NCI-H446 treated with DMSO at 0.1 percent for 48 hours (cell line): Measurements from ENCODE around the gene RFC5.
"Not testable (repeated sequence)": the region's sequence is repeated elsewhere in the genome, so short reads cannot be mapped to it uniquely, and the experiment has no call there.

ENCODE experiments used
- DNase-seq: peaks from one replicate; lab custom pipeline; 2025; lab: John Stamatoyannopoulos, UW

RFC5 gene

GRCh38 chr12:118015306-118015705 lies 1.2 kb upstream of the RFC5 start:
- no peak for DNase-seq

- no peak for DNase-seq
Observed at GRCh38 chr12:118015944-118016343, 559 bp upstream of the RFC5 start.

GRCh38 chr12:118017926-118018325 lies 1.4 kb downstream of the RFC5 start:
- DNase-seq: no peak

DNA sequence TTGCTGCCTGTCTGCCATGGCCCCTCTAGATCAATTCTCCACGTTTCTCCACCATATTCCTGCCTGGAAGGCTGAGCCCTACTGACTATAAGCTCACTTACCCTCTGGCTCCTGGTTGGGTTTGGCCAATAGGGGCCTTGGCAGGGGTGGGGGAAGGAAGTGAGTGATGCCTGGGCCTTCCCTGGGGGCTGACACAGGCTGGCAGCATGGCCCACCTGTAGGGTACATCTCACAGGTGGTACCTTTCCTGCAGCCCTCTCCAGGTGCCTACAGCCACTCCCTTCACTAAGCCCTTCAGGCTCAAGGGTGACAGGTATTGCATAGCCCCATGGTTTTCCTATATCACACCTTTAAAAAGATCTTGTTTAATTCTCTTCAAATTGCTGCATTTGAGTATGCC lies 3.5 kb downstream of the RFC5 start:
- DNase-seq: no peak

DNA sequence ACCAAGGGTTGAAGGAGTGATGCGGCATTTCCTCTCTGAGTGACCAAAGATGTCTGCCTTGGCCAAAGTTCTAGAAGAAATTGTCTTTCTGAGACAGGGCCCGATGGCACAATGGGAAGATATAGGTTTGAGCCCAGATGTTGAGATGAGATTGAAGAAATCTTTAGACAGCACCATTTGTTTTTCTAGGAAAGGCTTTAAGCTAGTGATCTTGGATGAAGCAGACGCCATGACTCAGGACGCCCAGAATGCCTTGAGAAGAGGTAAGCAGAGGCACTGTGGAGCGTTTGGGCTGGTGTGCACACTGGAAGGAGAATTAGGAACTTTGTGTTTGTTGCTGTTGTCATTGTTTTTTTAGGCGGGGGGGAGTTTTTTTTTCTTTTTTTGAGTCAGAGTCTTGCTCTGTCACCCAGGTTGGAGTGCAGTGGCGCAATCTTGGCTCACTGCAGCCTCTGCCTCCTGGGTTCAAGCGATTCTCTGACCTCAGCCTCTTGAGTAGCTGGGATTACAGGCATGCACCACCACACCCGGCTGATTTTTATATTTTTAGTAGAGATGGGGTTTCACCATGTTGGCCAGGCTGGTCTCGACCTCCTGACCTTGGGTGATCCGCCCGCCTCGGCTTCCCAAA lies 5.7 kb downstream of the RFC5 start:
- not testable (repeated sequence) for DNase-seq

DNA sequence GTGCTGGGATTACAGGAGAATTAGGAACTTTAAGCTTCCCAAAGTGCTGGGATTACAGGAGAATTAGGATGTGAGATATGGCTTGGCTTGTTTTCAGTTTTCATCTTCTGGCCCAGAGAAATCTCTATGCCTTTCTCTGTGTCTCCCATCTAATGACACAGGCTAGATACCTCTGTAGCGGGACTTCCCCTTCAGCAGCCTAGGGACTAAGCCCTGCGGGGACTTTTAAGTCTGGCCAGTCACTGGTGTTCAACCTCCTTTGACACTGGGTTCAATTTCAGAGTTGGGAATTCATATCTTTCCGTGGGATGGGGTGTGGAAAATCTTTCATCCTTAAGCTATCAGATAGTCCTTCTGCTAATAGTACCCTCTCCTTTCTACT lies 6.2 kb downstream of the RFC5 start:
- DNase-seq: no peak

DNA sequence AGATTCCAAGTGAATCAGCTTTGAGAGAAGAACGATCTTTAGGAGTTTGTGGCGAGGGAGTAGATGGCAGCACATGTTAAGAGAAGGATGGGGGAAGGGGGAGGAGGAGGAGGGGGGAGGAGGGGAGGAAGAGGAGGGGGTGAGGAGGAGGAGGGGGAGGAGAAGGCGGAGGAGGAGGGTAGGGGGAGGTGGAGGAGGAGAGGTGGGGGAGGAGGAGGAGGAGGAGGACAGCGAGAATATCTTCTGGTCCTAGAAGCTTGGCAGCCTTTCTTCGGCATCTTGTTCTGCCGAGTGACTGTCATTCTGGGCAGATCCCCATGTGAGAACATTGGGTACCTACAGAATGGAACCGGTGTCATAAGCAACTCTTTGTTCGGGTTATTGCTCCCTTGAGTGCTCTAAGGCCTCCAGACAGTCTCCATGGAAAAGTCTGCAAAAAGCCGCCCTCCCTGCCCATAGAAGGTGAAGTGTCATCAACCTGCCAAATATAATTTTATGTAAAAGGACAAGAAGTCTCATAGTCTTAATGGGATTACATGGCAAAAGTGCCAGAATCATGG lies 6.9 kb downstream of the RFC5 start:
- DNase-seq: no peak

- DNase-seq: no peak
Observed at GRCh38 chr12:118025168-118025567, 8.7 kb downstream of the RFC5 start.

- no peak for DNase-seq
Observed at GRCh38 chr12:118029166-118029565, 12.7 kb downstream of the RFC5 start.

DNA sequence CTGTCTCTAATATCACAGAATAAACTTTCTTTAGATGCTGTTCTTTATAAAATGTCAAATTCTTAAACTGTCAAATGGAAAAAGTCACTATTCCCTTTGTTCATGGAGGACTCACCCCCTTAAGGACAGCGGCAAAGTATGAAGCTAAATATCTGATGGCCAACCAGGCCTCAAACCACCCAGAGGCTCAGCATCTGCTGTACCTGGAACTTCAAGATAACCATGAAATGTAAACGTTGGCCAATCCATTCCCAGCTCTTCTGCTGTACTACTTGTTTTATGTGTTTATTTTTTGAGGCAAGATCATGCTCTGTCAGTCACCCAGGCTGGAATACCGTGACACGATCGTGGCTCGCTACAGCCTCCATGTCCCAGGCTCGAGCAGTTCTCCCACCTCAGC lies 15.7 kb downstream of the RFC5 start:
- DNase-seq: no peak

DNA sequence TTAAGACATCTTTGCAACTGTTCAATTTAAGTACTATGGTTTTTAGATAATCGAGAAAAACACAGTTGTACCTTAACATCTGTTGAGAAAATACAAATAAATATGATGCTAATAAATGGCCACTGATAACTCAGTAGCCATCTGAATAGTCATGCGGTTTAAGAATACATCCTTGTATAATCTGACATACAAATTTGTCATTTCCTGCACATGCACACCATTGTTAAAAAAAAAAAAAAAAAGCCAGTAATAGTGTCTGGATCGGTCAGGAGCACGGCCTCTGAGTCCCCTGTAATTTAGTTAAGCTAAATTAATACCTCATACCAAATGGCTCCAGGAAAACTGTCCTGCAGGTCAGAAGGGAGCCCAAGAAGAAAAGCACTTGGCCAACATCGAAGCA lies 16.8 kb downstream of the RFC5 start:
- no peak for DNase-seq

- DNase-seq: no peak
Observed at GRCh38 chr12:118033902-118034301, 17.4 kb downstream of the RFC5 start.

GRCh38 chr12:118034429-118035189 lies 18.1 kb downstream of the RFC5 start:
- no peak for DNase-seq

GRCh38 chr12:118035190-118036041 lies 18.9 kb downstream of the RFC5 start:
- DNase-seq: no peak

DNA sequence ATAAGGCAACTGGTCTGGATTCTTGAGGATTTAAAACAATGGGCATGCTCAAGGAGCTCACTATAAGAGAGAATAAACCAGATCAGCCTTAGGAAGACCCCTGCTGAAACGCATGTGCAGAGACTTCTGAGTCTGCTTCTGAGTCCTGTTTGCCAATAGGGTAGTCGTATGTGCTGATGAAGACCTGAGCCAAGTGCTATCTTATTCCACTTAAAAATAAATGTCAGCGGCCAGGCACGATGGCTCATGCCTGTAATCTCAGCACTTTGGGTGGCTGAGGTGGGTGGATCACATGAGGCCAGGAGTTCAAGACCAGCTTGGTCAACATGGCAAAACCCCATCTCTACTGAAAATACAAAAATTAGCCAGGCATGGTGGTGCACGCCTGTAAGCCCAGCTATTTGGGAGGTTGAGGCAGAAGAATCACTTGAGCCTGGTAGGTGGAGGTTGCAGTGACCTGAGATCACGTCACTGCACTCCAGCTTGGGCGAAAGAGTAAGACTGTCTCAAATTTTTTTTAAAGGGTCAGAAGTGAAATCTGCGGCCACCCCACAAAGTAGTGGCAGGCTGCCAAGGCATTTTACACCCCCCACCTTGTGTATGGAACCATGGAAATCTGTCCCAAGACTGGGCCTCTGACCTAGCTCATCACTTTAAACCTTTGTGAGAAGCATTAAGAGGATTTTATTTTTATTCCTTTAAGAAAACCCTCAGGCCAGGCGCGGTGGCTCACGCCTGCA lies 20.3 kb downstream of the RFC5 start:
- DNase-seq: no peak

DNA sequence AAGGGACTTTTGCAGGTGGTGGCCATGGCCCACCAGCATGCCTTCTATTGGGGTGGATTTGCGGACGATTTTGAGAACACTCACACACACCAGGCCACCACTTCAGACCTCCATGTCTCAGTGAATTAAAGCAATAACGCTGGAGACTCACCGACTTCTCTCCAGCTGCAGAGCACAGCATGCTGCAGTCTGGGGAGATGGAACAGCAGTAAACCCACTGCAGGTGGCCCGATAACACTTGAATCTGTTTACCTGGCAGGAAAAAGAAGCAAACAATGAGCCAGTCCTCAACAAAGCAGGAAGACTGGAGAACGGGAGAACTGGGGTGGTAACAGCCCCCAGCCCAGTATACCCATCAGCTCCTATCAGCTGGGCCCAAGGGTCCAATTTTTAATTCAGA lies 21.6 kb downstream of the RFC5 start:
- DNase-seq: no peak

DNA sequence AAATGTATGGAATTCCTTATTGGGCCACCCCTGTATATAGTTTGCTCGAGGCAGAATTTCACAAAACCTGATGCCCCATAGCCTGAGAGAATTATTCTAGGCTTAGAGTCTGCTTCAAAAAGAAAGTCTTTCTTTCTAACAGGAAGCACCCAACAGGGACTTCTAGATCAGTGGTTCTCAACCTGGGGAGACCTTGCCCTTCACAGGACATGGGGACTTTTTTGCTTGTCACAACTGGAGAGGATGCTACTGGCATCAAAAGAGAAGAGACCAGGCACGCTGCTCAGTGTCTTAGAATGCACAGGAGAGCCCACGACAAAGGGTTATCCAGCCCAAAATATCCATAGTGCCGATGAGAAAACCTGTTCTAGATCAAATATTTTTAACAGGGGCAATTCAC lies 25.6 kb downstream of the RFC5 start:
- no peak for DNase-seq

GRCh38 chr12:118044075-118044474 lies 27.6 kb downstream of the RFC5 start:
- DNase-seq: no peak

GRCh38 chr12:118044577-118044976 lies 28.1 kb downstream of the RFC5 start:
- no peak for DNase-seq

DNA sequence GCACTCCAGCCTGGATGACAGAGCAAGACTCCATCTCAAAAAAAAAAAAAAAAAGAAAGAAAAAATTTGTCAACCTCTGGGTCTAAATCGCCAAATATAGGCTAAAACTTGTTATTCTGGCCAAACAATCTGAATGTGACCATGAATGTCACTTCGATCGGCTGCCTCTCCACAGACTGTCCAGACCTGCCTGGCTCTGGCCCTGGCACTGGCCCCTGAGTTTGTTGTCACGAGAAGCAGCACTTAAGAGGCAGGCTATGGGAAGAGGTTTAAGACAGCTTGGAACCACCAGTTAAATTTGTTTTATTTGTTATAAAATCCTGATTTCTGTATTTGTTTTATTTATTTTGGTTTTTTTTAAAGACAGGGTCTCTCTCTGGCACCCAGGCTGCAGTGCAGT lies 29.9 kb downstream of the RFC5 start:
- no peak for DNase-seq

DNA sequence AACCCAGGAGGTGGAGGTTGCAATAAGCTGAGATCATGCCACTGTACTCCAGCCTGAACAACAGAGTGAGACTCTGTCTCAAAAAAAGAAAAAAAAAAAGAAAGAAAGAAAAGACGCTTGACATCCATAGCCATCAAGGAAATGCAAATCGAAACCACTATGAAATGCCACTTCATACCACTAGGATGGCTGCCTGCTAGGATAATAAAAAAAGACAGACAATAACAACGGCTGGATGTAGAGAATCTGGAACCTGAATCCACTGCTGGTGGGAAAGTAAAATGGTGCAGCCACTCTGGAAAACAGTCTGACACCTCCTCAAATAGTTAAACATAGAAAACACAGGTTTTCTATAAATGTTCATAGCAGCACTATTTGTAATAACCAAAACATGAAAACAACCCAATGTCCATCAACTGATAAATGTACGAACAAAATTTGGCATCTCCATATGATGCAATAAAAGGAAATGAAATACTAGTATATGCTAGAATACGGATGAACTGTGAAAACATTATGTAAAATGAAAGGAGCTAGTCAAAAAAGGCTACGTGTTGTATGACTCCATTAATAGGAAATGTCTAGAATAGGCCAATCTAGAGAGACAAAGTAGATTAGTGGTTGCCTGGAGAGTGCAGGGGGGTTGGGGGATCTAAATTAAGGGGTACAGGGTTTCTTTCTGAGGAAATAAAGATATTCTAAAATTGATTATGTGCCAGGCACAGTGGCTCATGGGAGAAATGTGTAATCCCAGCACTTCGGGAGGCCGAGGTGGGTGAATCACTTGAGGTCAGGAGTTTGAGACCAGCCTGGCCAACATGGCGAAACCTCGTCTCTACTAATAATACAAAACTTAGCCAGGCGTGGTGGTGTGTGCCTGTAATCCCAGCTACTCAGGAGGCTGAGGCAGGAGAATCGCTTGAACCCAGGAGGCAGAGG lies 34.7 kb downstream of the RFC5 start:
- no peak for DNase-seq
